ENCODE measurements around the gene NXPE1. TPM values are rescaled to one million over a fixed set of nuclear protein-coding genes. Genes with fewer than 3 reads are reported as not detected.

Gene NXPE1
- polyA plus RNA-seq, 1 of the 3 experiments (the other 2 are of a cell fraction): not detected

DNA sequence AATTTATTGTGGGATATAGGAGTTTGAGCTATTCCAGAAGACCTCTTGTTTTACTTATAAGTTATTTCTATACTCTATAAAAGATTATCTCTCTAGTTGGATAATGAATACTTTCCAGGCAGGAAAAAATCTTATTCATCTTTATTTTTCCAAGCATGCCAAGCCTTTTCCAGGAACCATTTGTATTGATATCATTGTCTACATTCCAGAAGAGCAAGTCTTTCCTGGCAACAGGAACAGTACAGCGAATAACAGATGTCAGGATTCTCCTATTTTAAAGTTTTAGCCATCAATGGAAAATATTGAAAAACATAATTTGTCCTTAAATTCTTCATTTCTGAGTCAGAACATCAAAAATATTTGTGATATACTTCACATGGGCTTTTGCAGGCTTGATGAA, 5.2 kb upstream of the NXPE1 start:
- Histone ChIP-seq H3K9me2 (no peaks in the 10 kb centered on the region), H3K4me1 (ENCODE audit: control insufficient read depth in 1 of 2, insufficient read depth in 2 of 2, low read depth in 1 of 2, low read length in 1 of 2) (0 out of 4 replicates have a peak, but pooled peaks cover 0 to 8% of the 10 kb centered on the region in 2 experiments), H3K36me3 (replicated peaks in 1 of 2; ENCODE audit: control insufficient read depth in 1 of 2, insufficient read depth in 2 of 2, low read length in 1 of 2) (no peaks in the 10 kb centered on the region), H2AFZ (ENCODE audit: low read depth) (no peak overlapping the region), H3K4me3 (ENCODE audit: low read depth in 2 of 2, low read length in 1 of 2) (no peak overlapping the region), H3K4me2 (no peak overlapping the region), H3K27me3 (ENCODE audit: insufficient read depth) (no peaks in the 10 kb centered on the region), H3K27ac (ENCODE audit: low read depth in 2 of 2, low read length in 1 of 2) (no peak overlapping the region), H4K20me1 (ENCODE audit: insufficient read depth) (no peaks in the 10 kb centered on the region), H3K9ac (no peak overlapping the region), H3K9me3 (no peaks in the 10 kb centered on the region), H3F3A (replicated peaks; ENCODE audit: insufficient read depth) (peaks cover 16% of the 10 kb centered on the region), H3K79me2 (ENCODE audit: insufficient read depth) (no peaks in the 10 kb centered on the region; the same call in 1 of the 2 replicates)
- 34% methylated on average over 1 of the region's 1 CpG for WGBS (ENCODE audit: low lambda C conversion rate)
- CTCF ChIA-PET: no interaction called here
- TF ChIP-seq NRF1 (IDR thresholded peaks at IDR 0.05; ENCODE audit: low read depth, low read length): no peak
- POLR2A ChIA-PET: no interaction called here
- DNase-seq: no peak

DNA sequence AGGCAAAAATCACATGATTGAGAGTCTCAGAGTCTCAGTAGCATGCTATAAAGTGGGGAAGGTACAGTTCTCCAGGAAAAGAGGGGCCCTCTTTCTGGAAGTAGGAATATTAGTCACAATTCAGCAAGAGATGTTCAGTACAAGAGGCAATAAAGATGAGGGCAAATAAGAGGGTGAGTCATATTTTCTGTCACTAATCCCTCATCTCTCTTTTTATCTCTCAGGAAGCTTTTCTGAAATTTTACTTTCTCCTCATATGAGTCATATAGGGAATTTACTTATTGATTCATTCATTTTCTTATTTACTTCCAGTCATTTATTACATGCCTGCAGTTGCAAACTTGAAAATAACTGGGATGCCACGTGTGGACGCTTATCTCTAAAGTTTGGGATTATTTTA, 3.4 kb upstream of the NXPE1 start:
- Histone ChIP-seq H3K79me2 (ENCODE audit: insufficient read depth) (no peaks in the 10 kb centered on the region), H4K20me1 (ENCODE audit: insufficient read depth) (no peaks in the 10 kb centered on the region), H3K9ac (no peak overlapping the region), H3K4me1 (ENCODE audit: control insufficient read depth in 1 of 2, insufficient read depth in 2 of 2, low read depth in 1 of 2, low read length in 1 of 2) (0 out of 4 replicates have a peak, but pooled peaks cover 0 to 8% of the 10 kb centered on the region in 2 experiments), H3K27me3 (ENCODE audit: insufficient read depth) (no peaks in the 10 kb centered on the region), H3K4me2 (peak overlapping the region; percentile 56; the same call in 1 of the 2 replicates), H3K27ac (ENCODE audit: low read depth in 2 of 2, low read length in 1 of 2) (peak overlapping the region in 1 of 2 experiments; percentile 75; a peak in 2 of 4 replicates), H2AFZ (ENCODE audit: low read depth) (no peak overlapping the region), H3F3A (replicated peaks; ENCODE audit: insufficient read depth) (peaks cover 16% of the 10 kb centered on the region), H3K9me3 (no peaks in the 10 kb centered on the region), H3K9me2 (no peaks in the 10 kb centered on the region), H3K4me3 (ENCODE audit: low read depth in 2 of 2, low read length in 1 of 2) (no peak overlapping the region), H3K36me3 (replicated peaks in 1 of 2; ENCODE audit: control insufficient read depth in 1 of 2, insufficient read depth in 2 of 2, low read length in 1 of 2) (no peaks in the 10 kb centered on the region)
- CTCF ChIA-PET: no interaction called here
- no peak for DNase-seq
- TF ChIP-seq JUND (IDR thresholded peaks at IDR 0.05) (peak; percentile 46), MEF2A (IDR thresholded peaks at IDR 0.05; ENCODE audit: borderline replicate concordance, low read depth) (no peak), FOSL2 (IDR thresholded peaks at IDR 0.05; ENCODE audit: borderline replicate concordance, low read depth) (peak; percentile 64), TEAD4 (IDR thresholded peaks at IDR 0.05; ENCODE audit: borderline replicate concordance, insufficient read depth) (no peak), TCF12 (IDR thresholded peaks at IDR 0.05) (peak; percentile 28; the same call in 1 of the 2 replicates)
- TF ChIP-seq, protein P1, sequence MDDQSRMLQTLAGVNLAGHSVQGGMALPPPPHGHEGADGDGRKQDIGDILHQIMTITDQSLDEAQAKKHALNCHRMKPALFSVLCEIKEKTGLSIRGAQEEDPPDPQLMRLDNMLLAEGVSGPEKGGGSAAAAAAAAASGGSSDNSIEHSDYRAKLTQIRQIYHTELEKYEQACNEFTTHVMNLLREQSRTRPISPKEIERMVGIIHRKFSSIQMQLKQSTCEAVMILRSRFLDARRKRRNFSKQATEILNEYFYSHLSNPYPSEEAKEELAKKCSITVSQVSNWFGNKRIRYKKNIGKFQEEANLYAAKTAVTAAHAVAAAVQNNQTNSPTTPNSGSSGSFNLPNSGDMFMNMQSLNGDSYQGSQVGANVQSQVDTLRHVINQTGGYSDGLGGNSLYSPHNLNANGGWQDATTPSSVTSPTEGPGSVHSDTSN (IDR thresholded peaks at IDR 0.05): peak; percentile 57; the same call in 1 of the 2 replicates
- WGBS (ENCODE audit: low lambda C conversion rate): 14% methylated on average over 2 of the region's 2 CpGs
- POLR2A ChIA-PET: no interaction called here

DNA sequence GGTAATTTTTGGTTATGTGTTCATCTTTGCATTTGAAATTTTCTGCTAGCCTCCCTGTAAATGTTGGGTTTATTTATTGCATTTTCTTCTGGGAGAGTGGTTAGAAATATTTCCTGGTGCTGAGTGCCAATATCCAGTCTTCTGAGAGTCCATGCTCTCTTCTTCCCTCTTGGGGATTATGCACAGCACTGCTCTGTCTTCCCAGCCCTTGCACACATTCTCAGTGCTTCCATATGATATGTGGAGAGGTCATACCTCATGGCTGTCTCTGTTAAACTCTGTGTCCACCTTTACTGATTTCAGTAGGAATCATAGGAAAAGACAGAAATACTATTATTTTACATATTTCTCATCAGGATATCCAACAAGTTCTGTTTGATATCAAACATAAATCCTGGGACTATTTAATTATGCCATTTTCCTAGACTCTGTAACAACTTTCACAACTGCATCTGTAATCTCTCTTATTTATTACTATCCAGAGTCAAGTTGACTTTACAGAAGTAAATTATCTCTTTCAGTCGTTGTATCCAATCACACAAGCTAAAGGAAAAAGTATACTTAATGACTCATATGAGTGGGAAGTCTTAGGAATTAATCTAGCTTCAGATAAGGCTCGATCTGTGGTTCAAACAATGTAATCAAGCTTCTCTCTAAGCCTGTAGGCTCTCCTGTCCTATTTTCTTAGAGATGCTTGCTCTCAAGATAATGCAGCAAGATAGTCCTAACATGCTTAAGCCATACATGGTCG, 2.7 kb upstream of the NXPE1 start:
- Histone ChIP-seq H3K27me3 (ENCODE audit: insufficient read depth) (no peaks in the 10 kb centered on the region), H3K4me3 (ENCODE audit: low read depth in 2 of 2, low read length in 1 of 2) (no peak overlapping the region), H3F3A (replicated peaks; ENCODE audit: insufficient read depth) (peaks cover 16% of the 10 kb centered on the region), H3K9me3 (no peaks in the 10 kb centered on the region), H3K4me1 (ENCODE audit: control insufficient read depth in 1 of 2, insufficient read depth in 2 of 2, low read depth in 1 of 2, low read length in 1 of 2) (0 out of 4 replicates have a peak, but pooled peaks cover 0 to 8% of the 10 kb centered on the region in 2 experiments), H3K36me3 (replicated peaks in 1 of 2; ENCODE audit: control insufficient read depth in 1 of 2, insufficient read depth in 2 of 2, low read length in 1 of 2) (no peaks in the 10 kb centered on the region), H4K20me1 (ENCODE audit: insufficient read depth) (no peaks in the 10 kb centered on the region), H3K9me2 (no peaks in the 10 kb centered on the region), H3K9ac (no peak overlapping the region), H2AFZ (ENCODE audit: low read depth) (no peak overlapping the region), H3K27ac (ENCODE audit: low read depth in 2 of 2, low read length in 1 of 2) (peak overlapping the region in 1 of 2 experiments; percentile 75; a peak in 2 of 4 replicates), H3K79me2 (ENCODE audit: insufficient read depth) (no peaks in the 10 kb centered on the region), H3K4me2 (peak overlapping the region; percentile 56; the same call in 1 of the 2 replicates)
- ChIA-PET CTCF (no interaction called here), POLR2A (no interaction called here)
- no peak for DNase-seq
- TF ChIP-seq YY1 (IDR thresholded peaks at IDR 0.05; ENCODE audit: low read depth) (no peak), FOSL2 (IDR thresholded peaks at IDR 0.05; ENCODE audit: borderline replicate concordance, low read depth) (no peak), RXRA (IDR thresholded peaks at IDR 0.05; ENCODE audit: borderline replicate concordance, low read depth) (no peak), FOXJ3 (CRISPR knock-in tag; IDR thresholded peaks at IDR 0.05) (no peak), MEF2A (IDR thresholded peaks at IDR 0.05; ENCODE audit: borderline replicate concordance, low read depth) (no peak), GABPA (IDR thresholded peaks at IDR 0.05; ENCODE audit: low read depth) (no peak), SMC3 (IDR thresholded peaks at IDR 0.05; ENCODE audit: low read depth, low read length) (no peak), ELF1 (IDR thresholded peaks at IDR 0.05) (no peak), EP300 (IDR thresholded peaks at IDR 0.05; ENCODE audit: borderline replicate concordance in 1 of 2, low read depth in 1 of 2, low read length in 1 of 2) (no peak), JUND (IDR thresholded peaks at IDR 0.05) (0 out of 2 replicates have a peak, but pooled peaks have one; percentile 19), NFIC (IDR thresholded peaks at IDR 0.05; ENCODE audit: borderline replicate concordance) (no peak), GATA2 (CRISPR knock-in tag; IDR thresholded peaks at IDR 0.05) (no peak), TAF1 (IDR thresholded peaks at IDR 0.05; ENCODE audit: borderline replicate concordance, low read depth, low read length) (no peak), RFX5 (IDR thresholded peaks at IDR 0.05; ENCODE audit: low read length) (no peak), MAX (IDR thresholded peaks at IDR 0.05; ENCODE audit: low read depth) (no peak), NRF1 (IDR thresholded peaks at IDR 0.05; ENCODE audit: low read depth, low read length) (no peak), SIN3A (IDR thresholded peaks at IDR 0.05; ENCODE audit: borderline replicate concordance, low read depth, low read length) (no peak)
- TF ChIP-seq, protein P1 (IDR thresholded peaks at IDR 0.05): peak; percentile 38; the same call in 1 of the 2 replicates
- WGBS (ENCODE audit: low lambda C conversion rate): 0% methylated on average over 3 of the region's 3 CpGs
